G401.6 (cell line): ENCODE results near the gene TFB1M.
"Not testable (repeated sequence)": the region's sequence is repeated elsewhere in the genome, so short reads cannot be mapped to it uniquely, and the experiment has no call there.

ENCODE experiments used
- FAIRE-seq: peaks from 2 replicates; lab custom pipeline; 2012; peaks lifted over from hg19 to GRCh38; lab: Jason Lieb, UNC

The TFB1M gene

GRCh38 chr6:155235087-155235486 lies 79.2 kb downstream of the TFB1M start:
- no peak for FAIRE-seq

- no peak for FAIRE-seq
Observed at GRCh38 chr6:155234687-155235086, 79.6 kb downstream of the TFB1M start.

- FAIRE-seq = no peak
Observed at GRCh38 chr6:155234167-155234566, 80.1 kb downstream of the TFB1M start.

- FAIRE-seq = no peak
Observed at GRCh38 chr6:155232848-155233247, 81.4 kb downstream of the TFB1M start.

GRCh38 chr6:155230975-155231374 lies 83.3 kb downstream of the TFB1M start:
- FAIRE-seq = not testable (repeated sequence)

GRCh38 chr6:155228546-155229166 lies 85.6 kb downstream of the TFB1M start:
- FAIRE-seq = no peak

- FAIRE-seq = no peak
Observed at GRCh38 chr6:155227046-155227445, 87.2 kb downstream of the TFB1M start.

- FAIRE-seq = no peak
Observed at GRCh38 chr6:155224618-155225017, 89.7 kb downstream of the TFB1M start.

GRCh38 chr6:155223646-155224451 lies 90.4 kb downstream of the TFB1M start:
- no peak for FAIRE-seq

GRCh38 chr6:155222506-155222905 lies 91.8 kb downstream of the TFB1M start:
- no peak for FAIRE-seq

GRCh38 chr6:155221086-155221485 lies 93.2 kb downstream of the TFB1M start:
- FAIRE-seq = no peak

- no peak for FAIRE-seq
Observed at GRCh38 chr6:155219858-155220301, 94.4 kb downstream of the TFB1M start.

GRCh38 chr6:155219299-155219698 lies 95.0 kb downstream of the TFB1M start:
- FAIRE-seq = no peak

GRCh38 chr6:155218711-155219110 lies 95.6 kb downstream of the TFB1M start:
- FAIRE-seq = not testable (repeated sequence)

GRCh38 chr6:155216312-155217046 lies 97.8 kb downstream of the TFB1M start:
- FAIRE-seq = no peak

- FAIRE-seq = no peak
Observed at GRCh38 chr6:155215906-155216305, 98.4 kb downstream of the TFB1M start.

GRCh38 chr6:155213611-155214372 lies 100.5 kb downstream of the TFB1M start:
- FAIRE-seq = no peak

GRCh38 chr6:155212616-155213380 lies 101.5 kb downstream of the TFB1M start:
- FAIRE-seq = no peak

- FAIRE-seq = no peak
Observed at GRCh38 chr6:155212106-155212505, 102.2 kb downstream of the TFB1M start.

GRCh38 chr6:155207223-155207622 lies 107.1 kb downstream of the TFB1M start:
- no peak for FAIRE-seq
